ENCODE data around the gene MAP4K5.

MAP4K5 gene

DNA sequence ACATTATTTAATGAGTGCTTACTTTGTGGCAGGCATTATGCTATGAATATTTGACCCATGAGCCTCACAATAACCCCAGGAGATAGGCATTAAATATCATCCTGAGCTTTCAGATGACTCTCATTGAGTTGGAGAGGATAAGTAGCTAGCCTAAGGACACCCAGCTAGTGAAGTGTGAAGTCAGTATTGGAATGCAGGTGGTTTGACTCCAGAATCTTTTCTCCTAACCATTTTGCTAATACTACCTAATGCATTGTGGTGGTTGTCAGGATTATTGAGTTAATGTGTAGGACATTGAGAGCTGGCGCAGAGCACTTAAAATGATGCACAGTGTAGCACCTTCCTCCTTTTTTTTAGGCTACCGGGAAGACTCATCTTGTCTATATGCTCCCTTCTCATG lies 131.9 kb downstream of the MAP4K5 start:
- no peak for DNase-seq (ENCODE audit: low read depth, low spot score)

DNA sequence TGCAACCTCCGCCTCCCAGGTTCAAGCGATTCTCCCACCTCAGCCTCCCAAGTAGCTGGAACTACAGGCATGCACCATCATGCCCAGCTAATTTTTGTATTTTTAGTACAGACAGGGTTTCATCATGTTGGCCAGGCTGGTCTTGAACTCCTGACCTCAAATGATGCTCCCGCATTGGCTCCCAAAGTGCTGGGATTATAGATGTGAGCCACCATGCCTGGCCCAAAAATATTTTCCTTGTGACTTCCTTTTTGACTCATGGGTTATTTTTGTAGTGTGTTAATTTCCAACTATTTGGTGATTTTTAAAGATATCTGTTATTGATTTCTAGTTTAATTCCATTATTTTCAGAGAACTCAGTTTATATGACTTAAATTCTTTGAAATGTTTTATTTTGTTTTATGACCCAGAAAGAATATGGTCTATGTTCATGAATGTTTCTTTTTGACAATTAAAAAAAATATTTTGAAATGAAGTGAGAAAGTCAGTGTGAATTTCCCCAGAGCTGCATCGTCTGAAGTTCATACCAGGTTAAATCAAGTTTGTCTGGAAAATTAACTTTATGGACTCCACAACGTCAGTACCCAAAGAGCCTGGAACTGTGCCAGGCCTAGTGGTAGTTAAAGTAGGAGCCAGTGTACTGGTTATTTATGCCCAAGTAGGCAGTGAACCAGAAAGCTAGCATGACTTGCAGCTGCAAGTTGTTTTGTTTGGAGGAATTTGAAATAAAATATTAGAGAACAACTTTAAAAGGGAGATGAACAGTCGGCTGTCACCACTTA lies 132.9 kb downstream of the MAP4K5 start:
- DNase-seq (ENCODE audit: low read depth, low spot score) = peak; percentile 39

DNA sequence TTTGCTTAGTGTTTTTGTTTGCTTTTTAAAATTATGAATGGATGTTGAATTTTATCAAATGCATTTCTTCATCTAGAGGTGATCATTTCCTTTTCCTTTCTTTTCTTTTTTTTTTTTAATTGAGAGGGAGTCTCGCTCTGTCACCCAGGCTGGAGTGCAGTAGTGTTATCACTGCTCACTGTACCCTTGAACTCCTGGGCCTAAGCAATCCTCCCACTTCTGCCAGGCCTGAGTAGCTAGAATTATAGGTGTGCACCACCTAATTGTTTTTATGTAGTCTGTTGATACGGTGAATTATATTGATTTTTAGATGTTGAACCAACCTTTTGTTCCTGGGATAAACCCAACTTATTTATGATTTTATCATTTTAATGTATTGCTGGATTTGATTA lies 134.2 kb downstream of the MAP4K5 start:
- DNase-seq (ENCODE audit: low read depth, low spot score) = no peak

DNA sequence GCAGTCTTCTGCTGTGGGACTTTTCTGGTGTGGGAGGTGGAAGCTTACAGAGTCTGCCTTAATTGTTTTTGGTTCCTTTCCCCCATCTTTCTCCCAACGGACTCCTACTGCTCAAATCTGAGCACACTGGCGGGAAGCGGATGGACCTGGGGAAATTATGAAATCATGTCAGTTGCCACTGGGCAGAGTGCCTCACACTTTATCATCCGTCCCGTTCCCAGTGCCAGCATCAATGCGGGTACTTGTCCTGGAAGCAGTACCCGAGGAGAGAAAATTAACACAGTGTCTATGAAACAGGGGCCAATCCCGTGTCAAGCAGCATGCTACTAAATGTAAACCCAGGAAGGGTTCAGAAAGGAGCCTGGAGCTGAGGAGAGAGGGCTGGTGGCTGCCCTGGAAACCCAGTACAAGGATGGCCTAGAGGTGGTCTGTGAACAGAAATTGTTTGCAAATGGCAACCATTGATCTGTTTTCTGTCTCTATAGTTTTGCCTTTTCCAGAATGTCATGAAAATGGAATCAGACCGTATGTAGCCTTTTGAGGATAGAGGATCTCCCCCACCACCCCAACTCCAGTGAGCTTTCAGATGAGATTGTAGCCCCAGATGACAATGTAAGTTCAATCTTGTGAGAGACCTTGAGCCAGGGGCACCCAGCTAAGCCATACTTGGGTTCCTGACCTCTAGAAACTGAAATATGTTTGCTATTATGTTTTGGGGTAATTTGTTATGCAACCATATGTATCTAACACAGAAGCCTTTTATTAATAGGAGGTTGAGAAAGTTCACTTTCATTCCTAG lies 134.8 kb downstream of the MAP4K5 start:
- DNase-seq (ENCODE audit: low read depth, low spot score) = no peak

DNA sequence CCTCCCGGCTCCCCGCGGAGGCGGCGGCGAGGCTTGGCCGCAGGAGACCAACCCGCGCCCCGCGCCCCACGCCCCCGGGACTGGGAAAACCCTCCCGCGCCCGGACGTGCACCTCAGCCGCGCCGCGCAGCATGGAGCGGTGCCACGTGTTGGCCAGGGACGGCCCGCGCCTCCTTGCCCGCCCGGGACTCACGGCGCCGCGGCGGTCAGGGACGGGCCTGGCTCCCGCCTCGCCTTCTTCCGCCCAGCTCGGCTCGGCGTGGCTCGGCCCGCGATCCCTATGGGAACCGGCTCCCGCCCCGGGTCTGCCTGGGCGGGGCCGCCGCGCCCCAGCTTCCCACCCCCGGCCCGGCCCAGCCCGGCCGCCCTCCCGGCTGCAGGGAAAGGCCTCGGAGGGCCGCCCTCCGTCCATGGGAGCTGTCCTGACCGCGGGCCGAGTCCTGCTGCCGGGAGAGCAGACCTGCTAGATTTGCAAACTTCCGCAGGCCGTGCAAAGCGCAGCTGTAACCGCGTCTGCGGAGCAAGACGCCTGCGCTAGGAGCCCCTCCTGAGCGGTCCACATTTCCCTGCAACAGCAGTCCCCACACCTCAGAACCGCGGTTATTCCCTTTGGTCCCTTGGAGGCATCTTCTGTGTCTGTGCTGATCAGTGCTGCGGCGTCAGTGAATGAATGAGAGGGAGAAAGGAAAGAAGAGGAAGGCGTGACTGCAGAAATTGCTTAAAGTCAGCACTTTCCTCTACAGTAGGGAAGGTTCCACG lies 135.6 kb downstream of the MAP4K5 start, which contains the start of gene CDKL1:
TSS of gene CDKL1 (minus strand) at position 251 of the 759 bp plus-strand sequence. CDS start 1,013 bp downstream, outside the sequence.
- peak; percentile 35 for DNase-seq (ENCODE audit: low read depth, low spot score)

DNA sequence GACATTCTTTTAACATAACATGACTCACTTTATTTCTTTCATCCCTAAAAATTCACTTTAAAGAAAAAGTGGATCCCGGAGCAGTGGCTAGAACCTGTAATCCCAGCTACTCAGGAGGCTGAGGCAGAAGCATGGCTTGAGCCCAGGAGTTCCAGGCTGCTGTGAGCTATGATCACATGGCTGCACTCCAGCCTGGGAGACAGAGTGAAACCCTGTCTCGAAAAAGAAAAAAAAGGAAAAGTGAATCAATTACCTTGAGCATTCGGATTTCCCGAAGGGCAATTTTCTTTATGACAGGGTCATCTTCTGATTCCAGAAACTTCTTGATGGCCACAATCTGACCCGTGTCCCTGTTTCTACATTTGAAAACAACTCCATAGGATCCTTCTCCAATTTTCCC lies 136.9 kb downstream of the MAP4K5 start:
- no peak for DNase-seq (ENCODE audit: low read depth, low spot score)

DNA sequence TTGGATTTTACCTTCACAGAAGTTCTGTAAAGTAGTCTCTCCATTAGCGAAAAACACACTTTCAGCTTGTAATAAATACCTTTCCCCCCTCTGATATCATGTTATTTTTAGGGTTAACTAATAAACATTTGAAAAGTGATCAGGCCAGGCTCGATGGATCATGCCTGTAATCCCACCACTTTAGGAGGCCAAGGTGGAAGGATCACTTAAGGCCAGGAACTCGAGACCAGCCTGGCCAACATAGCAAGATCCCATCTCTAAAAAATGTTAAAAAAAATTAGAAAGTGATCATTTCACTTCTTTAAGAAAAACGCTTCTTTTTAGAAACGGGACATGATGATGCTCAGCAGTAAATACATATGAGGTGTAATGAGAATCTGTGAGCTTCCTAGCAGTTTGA lies 137.7 kb downstream of the MAP4K5 start:
- DNase-seq (ENCODE audit: low read depth, low spot score) = no peak

DNA sequence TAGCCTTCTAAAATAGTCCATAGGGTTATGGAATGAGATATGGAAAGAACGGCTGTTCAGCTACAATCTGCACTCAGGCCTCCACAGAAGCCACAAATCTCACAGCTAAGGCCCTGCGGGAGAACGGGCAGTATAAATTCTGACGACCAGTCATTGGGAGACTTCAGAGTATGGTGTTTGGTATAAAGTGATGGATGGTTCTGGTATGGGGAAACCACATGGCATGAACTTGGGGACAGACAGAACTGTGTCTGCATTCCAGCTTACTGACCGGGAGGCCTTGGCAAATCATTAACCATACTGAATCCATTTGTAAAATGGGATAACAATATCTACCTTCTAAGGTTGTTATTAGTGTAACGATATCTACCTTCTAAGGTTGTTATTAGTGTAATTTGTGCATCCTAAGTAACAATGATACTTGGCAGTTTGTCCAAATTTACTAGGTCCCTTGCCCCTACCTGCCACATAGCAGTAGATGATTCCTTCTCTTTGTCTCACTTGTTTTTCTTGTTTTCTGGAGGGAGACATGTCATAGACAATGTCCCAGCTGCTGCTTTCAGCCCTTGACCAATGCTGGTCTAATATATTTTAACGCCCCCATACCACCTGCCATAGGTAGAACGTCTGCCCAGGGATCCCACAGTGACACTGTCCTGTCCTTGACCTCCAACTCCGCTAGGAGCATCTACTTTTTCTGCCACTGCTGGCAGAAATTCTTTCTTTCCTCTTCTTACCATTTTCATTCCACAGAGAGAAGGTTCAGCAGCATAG lies 142.5 kb downstream of the MAP4K5 start:
- no peak for DNase-seq (ENCODE audit: low read depth, low spot score)

DNA sequence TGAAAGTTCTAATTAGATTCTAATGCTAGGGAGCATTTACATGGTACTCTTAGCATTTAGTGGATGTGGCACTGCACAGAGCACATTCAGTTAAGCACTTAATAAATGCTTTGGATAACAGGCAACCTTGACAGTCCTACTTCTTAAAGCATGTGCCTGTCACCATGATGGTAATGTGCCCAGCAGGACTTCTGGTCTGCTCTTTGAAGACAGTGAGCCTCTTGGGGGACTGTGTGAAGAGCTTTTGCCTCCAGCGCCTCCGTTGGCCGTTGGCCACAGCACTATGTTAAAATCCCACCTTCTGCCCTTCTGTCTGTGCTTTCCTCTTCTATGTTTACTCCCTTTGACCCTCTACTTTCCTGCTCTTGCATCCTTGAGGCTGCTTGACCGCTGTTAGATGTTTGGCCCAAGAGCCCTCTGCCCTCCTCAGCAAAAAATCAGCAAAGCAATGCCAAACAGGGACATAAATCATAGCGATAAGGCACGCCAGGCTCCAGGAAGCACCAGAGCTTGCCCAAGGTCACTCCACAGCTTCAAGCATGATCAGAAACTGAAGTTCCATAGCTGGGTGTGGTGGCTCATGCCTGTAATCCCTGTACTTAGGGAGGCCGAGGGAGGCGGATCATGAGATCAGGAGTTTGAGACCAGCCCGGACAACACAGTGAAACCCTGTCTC lies 144.0 kb downstream of the MAP4K5 start:
- no peak for DNase-seq (ENCODE audit: low read depth, low spot score)

DNA sequence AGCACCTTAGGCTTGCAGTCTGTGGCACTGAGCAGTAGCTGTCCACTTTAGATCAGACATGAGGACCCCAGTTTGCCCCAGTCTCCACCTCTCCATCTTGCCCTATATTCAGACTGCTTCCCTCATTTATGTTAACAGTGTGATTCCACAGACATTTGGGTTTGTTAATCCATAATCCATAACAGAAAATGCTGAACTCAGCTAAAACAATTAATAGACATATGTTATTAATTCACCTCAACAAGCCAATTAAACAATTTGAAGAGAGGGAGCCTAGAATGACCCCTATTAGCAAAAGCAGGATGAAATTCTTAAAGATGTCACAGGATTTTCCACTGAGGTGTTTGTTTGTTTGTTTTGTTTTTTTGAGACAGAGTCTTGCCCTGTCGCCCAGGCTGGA lies 144.8 kb downstream of the MAP4K5 start:
- DNase-seq (ENCODE audit: low read depth, low spot score) = no peak

DNA sequence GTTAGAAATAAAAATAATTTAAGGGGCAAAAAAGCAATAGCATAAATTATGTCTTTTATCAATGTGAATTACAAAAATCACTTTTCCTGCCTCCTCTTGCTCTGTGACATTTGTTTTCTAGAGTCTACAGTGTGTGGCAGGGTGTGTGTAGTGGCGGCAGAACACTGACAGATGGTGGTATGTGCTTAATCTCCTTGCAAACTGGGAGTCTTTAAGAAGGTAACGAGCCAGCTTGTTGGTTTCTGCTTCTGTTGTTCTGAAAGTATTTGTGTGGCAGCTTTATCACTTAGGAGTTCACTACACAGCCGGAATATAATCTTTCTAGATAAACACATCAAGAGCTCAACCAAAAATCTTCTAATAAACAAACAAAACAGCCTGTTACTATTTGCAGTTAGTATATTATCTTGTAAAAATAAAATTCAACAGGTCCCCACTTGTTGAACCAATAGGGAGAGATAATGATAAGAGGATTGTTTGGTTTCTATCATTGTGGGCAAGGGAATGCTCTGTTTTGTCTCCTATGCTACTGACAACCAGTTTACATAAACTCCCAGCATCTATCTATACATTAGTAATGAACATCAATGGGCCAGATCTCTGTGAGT lies 148.6 kb downstream of the MAP4K5 start:
- no peak for DNase-seq (ENCODE audit: low read depth, low spot score)

DNA sequence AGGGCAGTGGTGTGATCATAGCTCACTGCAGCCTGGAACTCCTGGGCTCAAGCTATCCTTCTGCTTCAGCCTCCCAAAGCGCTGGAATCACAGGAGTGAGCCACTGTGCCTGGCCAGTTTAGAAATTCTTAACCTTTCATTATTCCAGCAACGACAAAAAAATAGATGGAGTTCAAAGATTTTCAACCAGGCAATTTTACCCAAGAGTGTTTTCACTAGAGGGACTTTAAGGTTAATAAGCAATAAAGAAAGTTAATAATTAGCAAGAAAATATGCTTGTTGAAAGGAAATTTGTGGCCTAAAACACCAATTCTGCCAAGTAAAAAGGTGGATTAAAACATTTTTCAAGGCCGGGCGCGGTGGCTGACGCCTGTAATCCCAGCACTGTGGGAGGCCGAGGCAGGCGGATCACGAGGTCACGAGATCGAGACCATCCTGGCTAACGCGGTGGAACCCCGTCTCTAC lies 150.5 kb downstream of the MAP4K5 start:
- no peak for DNase-seq (ENCODE audit: low read depth, low spot score)

DNA sequence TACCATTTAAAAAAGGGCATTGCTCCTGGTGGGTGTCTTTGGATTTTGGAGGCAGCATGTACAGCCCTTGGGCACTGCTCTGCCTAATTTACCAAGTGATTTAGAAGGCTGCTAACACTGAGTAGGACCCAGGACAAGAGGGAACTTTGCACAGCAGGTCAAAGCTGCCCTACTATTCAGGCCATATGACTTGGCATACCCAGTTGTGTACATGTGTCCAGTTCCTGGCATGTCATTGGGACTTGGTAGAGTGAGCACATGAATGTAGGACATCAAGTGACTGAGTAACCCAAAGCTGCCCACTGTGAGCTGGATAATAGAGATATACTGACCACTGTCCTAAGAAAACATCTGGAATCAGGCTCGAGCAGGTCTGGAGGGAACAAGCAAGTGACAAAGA lies 151.4 kb downstream of the MAP4K5 start:
- no peak for DNase-seq (ENCODE audit: low read depth, low spot score)

DNA sequence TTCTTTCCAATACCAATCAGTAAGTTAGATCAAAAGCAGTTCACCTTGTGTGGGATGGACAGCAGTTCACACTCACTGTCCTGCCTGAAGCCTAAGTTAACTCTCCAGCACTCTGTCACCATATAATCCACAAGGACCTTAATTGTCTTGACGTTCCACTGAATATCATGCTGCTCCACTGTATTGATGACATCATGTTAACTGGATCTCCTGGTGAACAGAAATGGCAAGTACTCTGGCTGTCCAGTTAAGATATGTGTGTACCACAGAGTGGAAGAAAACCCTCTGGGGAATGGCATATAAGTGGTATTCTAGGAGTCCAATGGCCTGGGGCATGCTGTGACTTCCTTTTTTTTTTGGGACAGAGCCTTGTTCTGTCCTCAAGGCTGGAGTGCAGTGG lies 151.9 kb downstream of the MAP4K5 start:
- DNase-seq (ENCODE audit: low read depth, low spot score) = no peak

DNA sequence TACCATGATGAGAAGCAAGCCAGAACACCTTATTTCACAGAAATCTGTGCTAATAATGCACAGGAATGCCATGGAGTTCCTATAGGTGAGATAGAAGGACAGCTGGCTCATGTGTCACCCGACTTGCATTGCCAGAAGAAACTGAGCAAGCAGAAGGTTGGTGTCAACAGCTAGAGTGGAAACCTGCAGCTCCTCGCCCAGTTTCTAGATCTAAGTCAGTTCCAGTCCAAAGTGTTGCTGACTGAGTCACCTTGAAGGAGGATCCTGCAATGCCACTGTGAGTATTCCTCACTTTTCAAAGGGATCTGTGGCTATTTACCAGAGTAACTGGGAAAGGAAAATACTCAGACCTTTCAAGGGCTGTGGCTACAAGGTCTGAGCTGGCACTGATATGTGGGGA lies 152.8 kb downstream of the MAP4K5 start:
- no peak for DNase-seq (ENCODE audit: low read depth, low spot score)

DNA sequence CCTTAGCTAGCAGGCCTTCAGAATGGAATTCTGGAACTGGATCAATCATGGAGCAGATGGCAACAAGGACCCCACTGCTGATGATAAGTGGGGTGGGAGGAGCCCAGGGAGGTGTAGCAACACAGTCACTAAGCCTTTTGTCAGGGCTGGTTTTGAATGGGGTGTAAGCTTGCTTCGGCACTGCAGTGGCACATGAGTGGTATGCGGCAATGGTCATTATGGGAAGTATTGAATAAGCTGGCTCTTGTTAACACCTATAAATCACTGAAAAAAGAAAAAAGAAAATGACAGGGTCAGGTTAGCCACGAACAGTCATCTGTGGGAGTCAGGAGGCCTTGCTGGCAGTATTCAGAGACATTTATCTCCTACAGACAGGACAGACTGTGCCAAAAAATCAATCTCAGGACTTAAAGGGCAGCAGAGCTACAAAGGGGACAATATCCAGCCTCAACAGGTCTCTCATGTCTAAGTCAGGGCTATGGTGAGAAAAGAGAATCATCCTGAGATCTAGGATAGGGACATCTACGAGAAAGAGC lies 154.8 kb downstream of the MAP4K5 start:
- DNase-seq (ENCODE audit: low read depth, low spot score) = no peak

DNA sequence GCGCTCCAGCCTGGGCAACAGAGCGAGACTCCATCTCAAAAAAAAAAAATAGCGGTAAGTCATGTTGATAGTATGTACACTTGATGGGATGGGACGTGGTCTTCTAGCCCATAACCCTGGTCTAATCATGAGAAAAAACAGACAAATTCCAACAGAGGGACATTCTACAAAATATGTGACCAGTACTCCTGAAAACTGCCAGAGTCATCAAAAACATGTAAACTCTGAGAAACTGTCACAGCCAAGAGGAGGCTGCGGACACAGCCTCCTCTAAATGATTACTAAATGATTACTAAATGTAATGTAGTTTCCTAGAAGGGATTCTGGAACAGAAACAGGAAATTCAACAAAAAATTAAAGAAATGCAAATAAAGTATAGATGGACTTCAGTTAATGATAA lies 156.6 kb downstream of the MAP4K5 start:
- DNase-seq (ENCODE audit: low read depth, low spot score) = no peak

DNA sequence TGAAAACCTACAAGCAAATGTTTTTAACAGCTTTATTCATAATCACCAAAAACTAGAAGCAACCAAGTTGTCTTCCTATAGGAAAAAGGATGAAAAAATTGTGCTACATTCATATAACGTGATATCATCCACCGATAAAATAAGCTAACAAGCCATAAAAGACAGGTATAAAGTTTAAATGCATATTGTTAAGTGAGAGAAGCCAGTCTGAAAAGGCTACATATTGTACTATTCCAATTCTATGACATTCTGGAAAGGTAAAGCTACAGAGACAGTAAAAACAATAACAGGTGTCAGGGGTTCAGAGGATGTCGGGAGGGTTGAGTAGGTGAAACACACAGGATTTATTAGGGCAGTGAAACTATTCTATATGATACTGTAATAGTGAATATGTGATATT lies 158.4 kb downstream of the MAP4K5 start:
- no peak for DNase-seq (ENCODE audit: low read depth, low spot score)

DNA sequence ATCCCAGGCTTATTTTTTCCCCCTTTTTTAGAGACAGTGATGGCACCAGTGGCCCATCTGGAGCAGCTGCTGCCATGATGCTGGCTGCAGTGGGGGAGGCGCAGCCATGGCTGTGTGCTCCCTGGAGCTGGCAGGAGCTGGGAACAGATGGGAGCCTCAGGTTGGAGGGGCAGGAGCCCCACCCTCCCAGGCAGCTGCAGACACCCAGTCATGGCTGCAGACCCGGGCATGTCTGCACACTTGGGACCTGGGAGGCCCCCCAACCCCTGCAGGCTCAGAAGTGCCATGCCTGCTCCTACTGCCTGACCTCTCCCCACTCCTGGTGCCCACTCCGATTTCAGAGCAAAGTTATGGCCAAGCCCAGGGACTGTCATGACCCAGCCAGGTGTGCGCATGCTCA lies 160.8 kb downstream of the MAP4K5 start:
- DNase-seq (ENCODE audit: low read depth, low spot score) = no peak

All from smooth muscle cell of the brain vasculature (primary cell).